ENCODE data around the gene MTFR1L. TPM values are rescaled to one million over a fixed set of nuclear protein-coding genes. Genes with fewer than 3 reads are reported as not detected.

The MTFR1L gene
- total RNA-seq, 2 experiments from 2014 or later, result 25.5 to 28.0 TPM

GRCh38 chr1:25814549-25815087 lies 5.1 kb upstream of the MTFR1L start:
- H3K27ac ChIP-seq (ENCODE audit: low read depth in 1 of 2, low read length in 2 of 2), result no peak overlapping the region
- intact Hi-C loops (cut with DNase I, micrococcal nuclease), result loop anchor here (5.0 kb wide), 3 partner anchors 292 to 567 kb away; partner anchors contain the start of gene RSRP1 (in 1 of the 2)
- ATAC-seq (ENCODE audit: poor library complexity), result no peak
- H3K4me1 ChIP-seq (ENCODE audit: insufficient read depth, low read length), result peaks cover 37% of the 10 kb centered on the region
- Mint-ChIP-seq H3K9me3 (no peaks in the 10 kb centered on the region), H3K36me3 (ENCODE audit: low read depth) (peaks cover 34% of the 10 kb centered on the region), H3K4me3 (no peak overlapping the region), H3K27ac (peak overlapping the region; percentile 63), H3K27me3 (no peaks in the 10 kb centered on the region), H3K4me1 (ENCODE audit: low read depth) (peaks cover 22% of the 10 kb centered on the region)
- TF ChIP-seq CTCF (IDR thresholded peaks at IDR 0.05), result no peak
- peaks cover 12% of the 10 kb centered on the region for H3K36me3 ChIP-seq (ENCODE audit: insufficient read depth, low read length)
- DNase-seq, result no peak
- CTCF ChIA-PET, result no interaction called here
- no peak overlapping the region for H3K4me3 ChIP-seq (ENCODE audit: low read length)
- H3K27me3 ChIP-seq (ENCODE audit: control insufficient read depth in 1 of 2, insufficient read depth in 2 of 2, low read length in 2 of 2), result no peaks in the 10 kb centered on the region
- POLR2A ChIA-PET, result no interaction called here
- H3K9me3 ChIP-seq (ENCODE audit: control insufficient read depth in 1 of 2, insufficient read depth in 1 of 2, low read length in 2 of 2), result no peaks in the 10 kb centered on the region

GRCh38 chr1:25815208-25816111 lies 4.3 kb upstream of the MTFR1L start:
- Histone ChIP-seq H3K4me1 (ENCODE audit: insufficient read depth, low read length) (peaks cover 36% of the 10 kb centered on the region), H3K27me3 (ENCODE audit: control insufficient read depth in 1 of 2, insufficient read depth in 2 of 2, low read length in 2 of 2) (no peaks in the 10 kb centered on the region), H3K4me3 (ENCODE audit: low read length) (no peak overlapping the region), H3K9me3 (ENCODE audit: control insufficient read depth in 1 of 2, insufficient read depth in 1 of 2, low read length in 2 of 2) (no peaks in the 10 kb centered on the region), H3K27ac (ENCODE audit: low read depth in 1 of 2, low read length in 2 of 2) (no peak overlapping the region), H3K36me3 (ENCODE audit: insufficient read depth, low read length) (peaks cover 8% of the 10 kb centered on the region)
- no peaks in the 10 kb centered on the region for H3K27me3 Mint-ChIP-seq
- DNase-seq (peak in 1 of 14 experiments; percentile 25), ATAC-seq (ENCODE audit: poor library complexity) (no peak)
- peaks cover 23% of the 10 kb centered on the region for H3K4me1 Mint-ChIP-seq (ENCODE audit: low read depth)
- H3K4me3 Mint-ChIP-seq, result no peak overlapping the region
- POLR2A ChIA-PET, result no interaction called here
- CTCF ChIA-PET, result no interaction called here
- TF ChIP-seq CTCF (IDR thresholded peaks at IDR 0.05), result no peak
- intact Hi-C loops (cut with DNase I, micrococcal nuclease), result loop anchor here in 1 of 2 experiments (5.0 kb wide), 1 partner anchor 568 kb away; the partner anchor contains the start of gene RSRP1
- no peaks in the 10 kb centered on the region for H3K9me3 Mint-ChIP-seq
- H3K36me3 Mint-ChIP-seq (ENCODE audit: low read depth), result peaks cover 27% of the 10 kb centered on the region
- peak overlapping the region; percentile 63 for H3K27ac Mint-ChIP-seq

DNA sequence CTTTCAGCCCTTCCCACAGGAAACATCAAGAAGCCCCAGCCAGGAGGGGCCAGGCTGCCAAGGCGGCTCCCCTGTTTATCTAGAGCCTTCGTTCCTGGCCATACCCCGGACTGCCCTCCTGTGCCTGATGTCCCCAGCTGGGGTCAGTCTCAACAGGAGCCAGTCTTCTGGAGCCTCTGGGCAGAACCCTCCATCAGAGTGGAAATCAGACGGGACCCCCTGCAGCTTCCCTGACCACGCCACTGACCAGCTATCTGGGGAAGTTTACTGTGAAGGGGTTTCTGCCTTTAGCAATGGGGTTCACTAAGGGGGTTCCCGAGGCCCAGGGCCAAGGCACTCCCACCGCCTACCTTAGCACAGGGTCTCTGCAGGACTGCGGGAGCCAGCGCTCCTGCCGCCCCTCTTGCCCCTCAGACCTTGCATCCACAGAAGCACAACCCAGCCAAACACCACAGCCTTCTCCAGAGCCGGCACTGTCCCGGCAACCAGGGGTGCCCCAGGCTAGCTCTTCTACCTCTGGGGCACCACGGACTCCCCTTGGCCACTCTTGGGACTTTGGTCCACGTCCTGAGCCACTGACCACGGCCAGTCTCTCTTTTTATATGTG lies 3.5 kb upstream of the MTFR1L start:
- H3K27me3 ChIP-seq (ENCODE audit: control insufficient read depth in 1 of 2, insufficient read depth in 2 of 2, low read length in 2 of 2), result no peaks in the 10 kb centered on the region
- H3K4me1 ChIP-seq (ENCODE audit: insufficient read depth, low read length), result peaks cover 36% of the 10 kb centered on the region
- Mint-ChIP-seq H3K27ac (peak overlapping the region; percentile 97), H3K27me3 (no peaks in the 10 kb centered on the region), H3K4me1 (ENCODE audit: low read depth) (peaks cover 31% of the 10 kb centered on the region), H3K36me3 (ENCODE audit: low read depth) (peaks cover 26% of the 10 kb centered on the region), H3K4me3 (peak overlapping the region; percentile 20), H3K9me3 (no peaks in the 10 kb centered on the region)
- DNase-seq (peak in 1 of 14 experiments; percentile 28), ATAC-seq (ENCODE audit: poor library complexity) (no peak)
- no peaks in the 10 kb centered on the region for H3K9me3 ChIP-seq (ENCODE audit: control insufficient read depth in 1 of 2, insufficient read depth in 1 of 2, low read length in 2 of 2)
- intact Hi-C loops (cut with DNase I, micrococcal nuclease), result loop anchor here in 1 of 2 experiments (5.0 kb wide), 1 partner anchor 569 kb away; the partner anchor contains the start of gene RSRP1
- no peak for TF ChIP-seq CTCF (IDR thresholded peaks at IDR 0.05)
- POLR2A ChIA-PET, result no interaction called here
- H3K36me3 ChIP-seq (ENCODE audit: insufficient read depth, low read length), result peaks cover 8% of the 10 kb centered on the region
- no peak overlapping the region for H3K27ac ChIP-seq (ENCODE audit: low read depth in 1 of 2, low read length in 2 of 2)
- no peak overlapping the region for H3K4me3 ChIP-seq (ENCODE audit: low read length)
- CTCF ChIA-PET, result no interaction called here

Data from CD4-positive, alpha-beta T cell (primary cell).